Activated T-helper 2 cell treated with anti-CD3 and anti-CD28 coated beads, Interferon-gamma antibody, Interleukin-2, Interleukin-4, amounts not matched to agents 10 μg/mL and 5 μg/mL and 100 μg/mL, durations not matched to agents 14 hours and 24 hours and 36 hours (primary cell): ENCODE data around the gene SPRR3. TPM values are rescaled to one million over a fixed set of nuclear protein-coding genes. Genes with fewer than 3 reads are reported as not detected.

Experiments
- DNase-seq: peaks from one replicate; pipeline ENCODE4 v3.0.0; 2021; ENCODE audit warnings: low spot score
- H3K27ac Mint-ChIP-seq: one replicate; pipeline ENCODE4 v1.8.0; 2021; ENCODE audit warnings: mixed read lengths
- H3K27me3 Mint-ChIP-seq: one replicate; pipeline ENCODE4 v1.8.0; 2021; ENCODE audit warnings: low read depth, mixed read lengths
- H3K36me3 Mint-ChIP-seq: one replicate; pipeline ENCODE4 v1.8.0; 2021; ENCODE audit warnings: low read depth, mixed read lengths
- H3K4me1 Mint-ChIP-seq: one replicate; pipeline ENCODE4 v1.8.0; 2021; ENCODE audit warnings: low read depth, mixed read lengths
- H3K4me3 Mint-ChIP-seq: one replicate; pipeline ENCODE4 v1.8.0; 2021; ENCODE audit warnings: low read depth, mild to moderate bottlenecking, moderate library complexity, mixed read lengths
- H3K9me3 Mint-ChIP-seq: one replicate; pipeline ENCODE4 v1.8.0; 2021; ENCODE audit warnings: mixed read lengths
- intact Hi-C: fragments of 100-400 bp; cut with micrococcal nuclease; formaldehyde crosslinking; loops from one replicate; pipeline ENCODE4 v1.15.1; 2023
- total RNA-seq: library from RNA; stranded (reverse); gene quantifications from 2 replicates; pipeline ENCODE4 v1.2.3, GENCODE V29; 2022

SPRR3 gene
- total RNA-seq: not detected in 2 replicates

GRCh38 chr1:153001382-153001781 lies at the start of gene SPRR3:
Gene SPRR3 (plus strand): TSS chr1:153001749. CDS start chr1:153003021, 1,272 bp downstream.
- H3K4me3 Mint-ChIP-seq: no peak within 1 kb of the TSS
- H3K27ac Mint-ChIP-seq: no peak within 1 kb of the TSS
- no peaks in the 10 kb centered on the region for H3K9me3 Mint-ChIP-seq
- H3K4me1 Mint-ChIP-seq: no peaks in the 10 kb centered on the region
- no peaks in the 10 kb centered on the region for H3K36me3 Mint-ChIP-seq
- intact Hi-C loops: no loop called here
- H3K27me3 Mint-ChIP-seq: no peaks in the 10 kb centered on the region
- DNase-seq: no peak

- intact Hi-C loops: no loop called here
- H3K27me3 Mint-ChIP-seq: no peaks in the 10 kb centered on the region
Measured at GRCh38 chr1:152953761-152954160, 47.8 kb upstream of the SPRR3 start.

GRCh38 chr1:152954436-152954835 lies 47.1 kb upstream of the SPRR3 start:
- no peaks in the 10 kb centered on the region for H3K36me3 Mint-ChIP-seq
- H3K27me3 Mint-ChIP-seq: no peaks in the 10 kb centered on the region
- no peak overlapping the region for H3K27ac Mint-ChIP-seq
- intact Hi-C loops: no loop called here
- H3K4me3 Mint-ChIP-seq: no peak overlapping the region
- peaks cover 4% of the 10 kb centered on the region for H3K4me1 Mint-ChIP-seq
- DNase-seq: no peak
- H3K9me3 Mint-ChIP-seq: no peaks in the 10 kb centered on the region

More at GRCh38 chr1:152953761-152954160, 47.8 kb upstream of the SPRR3 start:
- H3K36me3 Mint-ChIP-seq: no peaks in the 10 kb centered on the region
- H3K4me3 Mint-ChIP-seq: no peak overlapping the region
- no peaks in the 10 kb centered on the region for H3K9me3 Mint-ChIP-seq
- no peak overlapping the region for H3K27ac Mint-ChIP-seq
- H3K4me1 Mint-ChIP-seq: peaks cover 4% of the 10 kb centered on the region
- DNase-seq: no peak

GRCh38 chr1:152957561-152957960 lies 44.0 kb upstream of the SPRR3 start:
- Mint-ChIP-seq H3K9me3 (no peaks in the 10 kb centered on the region), H3K27ac (no peak overlapping the region), H3K4me3 (no peak overlapping the region), H3K4me1 (peaks cover 4% of the 10 kb centered on the region), H3K36me3 (no peaks in the 10 kb centered on the region), H3K27me3 (no peaks in the 10 kb centered on the region)
- intact Hi-C loops: no loop called here
- DNase-seq: no peak

GRCh38 chr1:152959273-152959672 lies 42.3 kb upstream of the SPRR3 start:
- Mint-ChIP-seq H3K4me3 (no peak overlapping the region), H3K27ac (no peak overlapping the region), H3K36me3 (no peaks in the 10 kb centered on the region), H3K4me1 (peaks cover 6% of the 10 kb centered on the region), H3K27me3 (no peaks in the 10 kb centered on the region), H3K9me3 (no peaks in the 10 kb centered on the region)
- no peak for DNase-seq
- intact Hi-C loops: no loop called here

GRCh38 chr1:152959801-152960451 lies 41.6 kb upstream of the SPRR3 start:
- H3K4me1 Mint-ChIP-seq: peaks cover 2% of the 10 kb centered on the region
- H3K9me3 Mint-ChIP-seq: no peaks in the 10 kb centered on the region
- intact Hi-C loops: no loop called here
- no peaks in the 10 kb centered on the region for H3K36me3 Mint-ChIP-seq
- no peak overlapping the region for H3K27ac Mint-ChIP-seq
- no peak for DNase-seq
- no peaks in the 10 kb centered on the region for H3K27me3 Mint-ChIP-seq
- no peak overlapping the region for H3K4me3 Mint-ChIP-seq

GRCh38 chr1:152960452-152961044 lies 41.0 kb upstream of the SPRR3 start:
- DNase-seq: no peak
- Mint-ChIP-seq H3K4me1 (peaks cover 2% of the 10 kb centered on the region), H3K4me3 (no peak overlapping the region), H3K9me3 (no peaks in the 10 kb centered on the region), H3K27ac (no peak overlapping the region), H3K36me3 (no peaks in the 10 kb centered on the region), H3K27me3 (no peaks in the 10 kb centered on the region)
- intact Hi-C loops: no loop called here

- DNase-seq: no peak
- H3K4me1 Mint-ChIP-seq: peaks cover 2% of the 10 kb centered on the region
- no peaks in the 10 kb centered on the region for H3K9me3 Mint-ChIP-seq
- intact Hi-C loops: no loop called here
- no peak overlapping the region for H3K4me3 Mint-ChIP-seq
- no peaks in the 10 kb centered on the region for H3K36me3 Mint-ChIP-seq
- H3K27me3 Mint-ChIP-seq: no peaks in the 10 kb centered on the region
- no peak overlapping the region for H3K27ac Mint-ChIP-seq
Measured at GRCh38 chr1:152961226-152961891, 40.2 kb upstream of the SPRR3 start.

GRCh38 chr1:152962876-152963415 lies 38.6 kb upstream of the SPRR3 start:
- DNase-seq: no peak
- Mint-ChIP-seq H3K9me3 (no peaks in the 10 kb centered on the region), H3K4me3 (no peak overlapping the region), H3K36me3 (no peaks in the 10 kb centered on the region), H3K27ac (no peak overlapping the region), H3K4me1 (peaks cover 2% of the 10 kb centered on the region), H3K27me3 (no peaks in the 10 kb centered on the region)
- intact Hi-C loops: no loop called here

GRCh38 chr1:152964536-152964935 lies 37.0 kb upstream of the SPRR3 start:
- H3K4me3 Mint-ChIP-seq: no peak overlapping the region
- no peaks in the 10 kb centered on the region for H3K27me3 Mint-ChIP-seq
- no peak overlapping the region for H3K27ac Mint-ChIP-seq
- peaks cover 2% of the 10 kb centered on the region for H3K4me1 Mint-ChIP-seq
- DNase-seq: no peak
- intact Hi-C loops: no loop called here
- H3K36me3 Mint-ChIP-seq: no peaks in the 10 kb centered on the region
- H3K9me3 Mint-ChIP-seq: no peaks in the 10 kb centered on the region

- peaks cover 2% of the 10 kb centered on the region for H3K4me1 Mint-ChIP-seq
- intact Hi-C loops: no loop called here
Measured at GRCh38 chr1:152965853-152966252, 35.7 kb upstream of the SPRR3 start.

GRCh38 chr1:152967201-152967600 lies 34.3 kb upstream of the SPRR3 start:
- Mint-ChIP-seq H3K27me3 (no peaks in the 10 kb centered on the region), H3K27ac (no peak overlapping the region), H3K4me3 (no peak overlapping the region), H3K9me3 (no peaks in the 10 kb centered on the region), H3K36me3 (no peaks in the 10 kb centered on the region), H3K4me1 (peaks cover 2% of the 10 kb centered on the region)
- intact Hi-C loops: no loop called here
- no peak for DNase-seq

More at GRCh38 chr1:152965853-152966252, 35.7 kb upstream of the SPRR3 start:
- H3K27ac Mint-ChIP-seq: no peak overlapping the region
- no peaks in the 10 kb centered on the region for H3K9me3 Mint-ChIP-seq
- no peaks in the 10 kb centered on the region for H3K27me3 Mint-ChIP-seq
- no peak overlapping the region for H3K4me3 Mint-ChIP-seq
- H3K36me3 Mint-ChIP-seq: no peaks in the 10 kb centered on the region
- no peak for DNase-seq

- DNase-seq: no peak
- H3K9me3 Mint-ChIP-seq: no peaks in the 10 kb centered on the region
- H3K36me3 Mint-ChIP-seq: no peaks in the 10 kb centered on the region
- no peak overlapping the region for H3K27ac Mint-ChIP-seq
- no peaks in the 10 kb centered on the region for H3K27me3 Mint-ChIP-seq
- no peak overlapping the region for H3K4me3 Mint-ChIP-seq
- peaks cover 2% of the 10 kb centered on the region for H3K4me1 Mint-ChIP-seq
- intact Hi-C loops: no loop called here
Measured at GRCh38 chr1:152968248-152968647, 33.3 kb upstream of the SPRR3 start.
